Keratinocyte (primary cell): ENCODE measurements around the gene ASPSCR1.

Experiments used
- CTCF ChIP-seq, 3 experiments: IDR thresholded peaks in 1 of 3; conservative IDR thresholded peaks in 1 of 3; optimal IDR thresholded peaks in 1 of 3; 2 replicates in 2 of 3; 3 replicates in 1 of 3; pipeline versions ENCODE3 to v1.5.1; 2011; ENCODE audit warnings: low read length in 3 of 3, mild to moderate bottlenecking in 3 of 3, moderate library complexity in 2 of 3, control low read depth in 1 of 3, inconsistent platforms in 1 of 3; ENCODE audit not compliant: insufficient read depth in 2 of 3; ENCODE audit errors: extremely low read depth in 1 of 3
- EZH2 ChIP-seq: IDR thresholded peaks from one replicate; pipeline ENCODE4 v1.6.1; 2012; ENCODE audit warnings: inconsistent platforms, mild to moderate bottlenecking, low read length, moderate library complexity

- TF ChIP-seq CTCF (optimal IDR thresholded peaks at IDR 0.05 in 1 of 3, IDR thresholded peaks at IDR 0.05 in 1 of 3, conservative IDR thresholded peaks at IDR 0.05 in 1 of 3; ENCODE audit: extremely low read depth in 1 of 3, insufficient read depth in 2 of 3, low read length in 3 of 3) = no peak
- no peak for TF ChIP-seq EZH2
These were observed 72.8 kb downstream of the ASPSCR1 start for GRCh38 chr17:82050152-82050760.
